ENCODE results near the gene BLZF1. TPM values are rescaled to one million over a fixed set of nuclear protein-coding genes. Genes with fewer than 3 reads are reported as not detected.

The BLZF1 gene
- total and polyA plus RNA-seq, 2 of the 8 experiments (the other 6 are each of a cell fraction or from before 2014, with no cell fraction given): 1.8 to 10.3 TPM

- no peaks in the 10 kb centered on the region for H3K27me3 ChIP-seq (replicated peaks in 1 of 4; ENCODE audit: control insufficient read depth in 3 of 4, extremely low read depth in 1 of 4, insufficient read depth in 3 of 4, low read length in 3 of 4)
- H2BK20ac ChIP-seq (ENCODE audit: low read length): no peak overlapping the region
- no peaks in the 10 kb centered on the region for H3K23me2 ChIP-seq (ENCODE audit: low read depth, low read length)
- ChIA-PET CTCF (ENCODE audit: partially characterized antibody) (interaction anchor here (0.6 to 1.2 kb wide), 3 partner anchors 34 to 1040 kb away, joined by 3 to 4 read pairs (median 3); no protein-coding TSS in a partner anchor), POLR2A (ENCODE audit: partially characterized antibody) (no interaction called here)
- no peak overlapping the region for H3K27ac ChIP-seq (ENCODE audit: low read depth, low read length)
- no peak overlapping the region for H3K4me2 ChIP-seq (ENCODE audit: insufficient read depth in 1 of 2, low read depth in 2 of 2, low read length in 2 of 2)
- H4K8ac ChIP-seq (ENCODE audit: extremely low read depth, insufficient read depth, low read length): no peak overlapping the region
- H3K14ac ChIP-seq (ENCODE audit: insufficient read length): no peak overlapping the region
- H3K79me1 ChIP-seq (ENCODE audit: low read depth, low read length): no peaks in the 10 kb centered on the region
- no peak overlapping the region for H2BK15ac ChIP-seq (ENCODE audit: low read length)
- DNase-seq (ENCODE audit: low read depth in 1 of 2, low spot score in 2 of 2) (no peak), FAIRE-seq (no peak)
- no peak overlapping the region for H2BK12ac ChIP-seq (ENCODE audit: low read depth, low read length)
- H3K56ac ChIP-seq (replicated peaks; ENCODE audit: insufficient read length, low read depth, low read length): no peak overlapping the region
- no peak overlapping the region for H4K91ac ChIP-seq (replicated peaks; ENCODE audit: insufficient read length, low read length)
- no peaks in the 10 kb centered on the region for H4K20me1 ChIP-seq (replicated peaks in 1 of 2; ENCODE audit: control insufficient read depth in 1 of 2, insufficient read depth in 2 of 2, low read length in 2 of 2)
- H3K4me3 ChIP-seq (ENCODE audit: extremely low read depth in 1 of 4, insufficient read depth in 2 of 4, low read depth in 3 of 4, low read length in 4 of 4): no peak overlapping the region
- H3K9me3 ChIP-seq (ENCODE audit: insufficient read depth in 2 of 2, low read depth in 1 of 2, low read length in 1 of 2): no peaks in the 10 kb centered on the region
- H3K4me1 ChIP-seq (replicated peaks in 1 of 4; ENCODE audit: control insufficient read depth in 3 of 4, insufficient read depth in 4 of 4, low read length in 3 of 4): no peaks in the 10 kb centered on the region
- no peak overlapping the region for H2AFZ ChIP-seq (ENCODE audit: low read length)
- no peak overlapping the region for H2AK5ac ChIP-seq (ENCODE audit: low read depth, low read length)
- no peak overlapping the region for H3K4ac ChIP-seq (replicated peaks; ENCODE audit: insufficient read length, low read depth, low read length)
- TF ChIP-seq SUZ12 (IDR thresholded peaks at IDR 0.05; ENCODE audit: low read length) (no peak), SP4 (IDR thresholded peaks at IDR 0.05; ENCODE audit: low read length) (no peak), CHD1 (IDR thresholded peaks at IDR 0.05; ENCODE audit: low read depth, low read length) (no peak), BACH1 (IDR thresholded peaks at IDR 0.05; ENCODE audit: low read length) (no peak)
- H2BK5ac ChIP-seq (ENCODE audit: low read depth, low read length): no peak overlapping the region
- H3K36me3 ChIP-seq (ENCODE audit: control insufficient read depth in 2 of 4, insufficient read depth in 4 of 4, low read length in 3 of 4): peaks cover 0 to 21% (median 6%) of the 10 kb centered on the region in 4 experiments; a peak in 4 of 8 replicates
- H3K23ac ChIP-seq (ENCODE audit: insufficient read length): no peak overlapping the region
- no peaks in the 10 kb centered on the region for H3K79me2 ChIP-seq (ENCODE audit: control insufficient read depth in 1 of 2, insufficient read depth in 2 of 2, low read length in 2 of 2)
- H4K5ac ChIP-seq (ENCODE audit: insufficient read length, low read depth, low read length): no peak overlapping the region
- WGBS, 2 experiments (ENCODE audit: extremely low coverage in 1 of 2, insufficient coverage in 1 of 2, insufficient read length in 1 of 2, insufficient replicate concordance in 2 of 2, low coverage in 1 of 2, low lambda C conversion rate in 2 of 2, missing lambda C conversion rate in 1 of 2): 88% methylated on average over 4 of the region's 4 CpGs; no CpG with 5 or more reads in 1 of the 2 experiments
- H3K9ac ChIP-seq (replicated peaks in 1 of 4; ENCODE audit: extremely low read depth in 1 of 4, low read depth in 3 of 4, low read length in 3 of 4): no peak overlapping the region
- no peak overlapping the region for H3K18ac ChIP-seq (ENCODE audit: extremely low read depth, low read length)
- H2BK120ac ChIP-seq (replicated peaks; ENCODE audit: low read depth, low read length): no peak overlapping the region
These were observed 15.5 kb downstream of the BLZF1 start for GRCh38 chr1:169383449-169383848.
